Activated T-cell treated with anti-CD3 and anti-CD28 coated beads, Interleukin-2, amount 50 U/mL, for 24 hours (primary cell): ENCODE results near the gene FBXW8.
A peak's percentile ranks its signal among the peaks of the same experiment; 100 is the strongest.

Experiments used
- DNase-seq: peaks from one replicate; pipeline ENCODE4 v3.0.0-alpha.2; 2020
- H3K27ac Mint-ChIP-seq: 2 replicates; pipeline ENCODE4 v1.8.0; 2020; ENCODE audit warnings: mild to moderate bottlenecking, mixed read lengths
- H3K27me3 Mint-ChIP-seq: 2 replicates; pipeline ENCODE4 v1.8.0; 2020; ENCODE audit warnings: mixed read lengths
- H3K36me3 Mint-ChIP-seq: 2 replicates; pipeline ENCODE4 v1.8.0; 2020; ENCODE audit warnings: low read depth, mixed read lengths
- H3K4me1 Mint-ChIP-seq: 2 replicates; pipeline ENCODE4 v1.8.0; 2020; ENCODE audit warnings: low read depth, mixed read lengths
- H3K4me3 Mint-ChIP-seq: 2 replicates; pipeline ENCODE4 v1.8.0; 2020; ENCODE audit warnings: mild to moderate bottlenecking, moderate library complexity, mixed read lengths
- H3K9me3 Mint-ChIP-seq: 2 replicates; pipeline ENCODE4 v1.8.0; 2020; ENCODE audit warnings: mixed read lengths

FBXW8 gene

GRCh38 chr12:116971222-116971621 is 60.5 kb downstream of the FBXW8 start:
- Mint-ChIP-seq H3K9me3 (no peaks in the 10 kb centered on the region), H3K36me3 (peaks cover 61% of the 10 kb centered on the region), H3K4me3 (no peak overlapping the region), H3K27ac (no peak overlapping the region), H3K4me1 (no peaks in the 10 kb centered on the region), H3K27me3 (no peaks in the 10 kb centered on the region)
- DNase-seq: no peak

- Mint-ChIP-seq H3K9me3 (no peaks in the 10 kb centered on the region), H3K4me1 (peaks cover 2% of the 10 kb centered on the region), H3K4me3 (no peak overlapping the region), H3K27me3 (no peaks in the 10 kb centered on the region), H3K27ac (no peak overlapping the region), H3K36me3 (peaks cover 31% of the 10 kb centered on the region)
- DNase-seq: no peak
Observed at GRCh38 chr12:116975779-116976393, 65.1 kb downstream of the FBXW8 start.

- DNase-seq: no peak
- Mint-ChIP-seq H3K9me3 (no peaks in the 10 kb centered on the region), H3K27ac (no peak overlapping the region), H3K4me1 (peaks cover 2% of the 10 kb centered on the region), H3K4me3 (no peak overlapping the region), H3K27me3 (no peaks in the 10 kb centered on the region), H3K36me3 (peaks cover 20% of the 10 kb centered on the region)
Observed at GRCh38 chr12:116977465-116978380, 67.0 kb downstream of the FBXW8 start.

- no peak for DNase-seq
- H3K36me3 Mint-ChIP-seq: peaks cover 9% of the 10 kb centered on the region
- no peak overlapping the region for H3K4me3 Mint-ChIP-seq
- H3K27me3 Mint-ChIP-seq: no peaks in the 10 kb centered on the region
- H3K4me1 Mint-ChIP-seq: peaks cover 2% of the 10 kb centered on the region
- no peak overlapping the region for H3K27ac Mint-ChIP-seq
- no peaks in the 10 kb centered on the region for H3K9me3 Mint-ChIP-seq
Observed at GRCh38 chr12:116978791-116979508, 68.2 kb downstream of the FBXW8 start.

GRCh38 chr12:116980083-116980482 is 69.3 kb downstream of the FBXW8 start:
- H3K27me3 Mint-ChIP-seq: no peaks in the 10 kb centered on the region

GRCh38 chr12:116982791-116983411 is 72.2 kb downstream of the FBXW8 start:
- no peak overlapping the region for H3K27ac Mint-ChIP-seq
- peaks cover 2% of the 10 kb centered on the region for H3K4me1 Mint-ChIP-seq
- no peak for DNase-seq
- H3K4me3 Mint-ChIP-seq: no peak overlapping the region
- no peaks in the 10 kb centered on the region for H3K27me3 Mint-ChIP-seq
- no peaks in the 10 kb centered on the region for H3K9me3 Mint-ChIP-seq
- H3K36me3 Mint-ChIP-seq: peaks cover 16% of the 10 kb centered on the region

More at GRCh38 chr12:116980083-116980482, 69.3 kb downstream of the FBXW8 start:
- no peaks in the 10 kb centered on the region for H3K9me3 Mint-ChIP-seq
- peak overlapping the region; percentile 2 for H3K27ac Mint-ChIP-seq
- H3K36me3 Mint-ChIP-seq: peaks cover 9% of the 10 kb centered on the region
- peaks cover 2% of the 10 kb centered on the region for H3K4me1 Mint-ChIP-seq
- DNase-seq: no peak
- no peak overlapping the region for H3K4me3 Mint-ChIP-seq

GRCh38 chr12:116984098-116984497 is 73.3 kb downstream of the FBXW8 start:
- Mint-ChIP-seq H3K4me3 (no peak overlapping the region), H3K9me3 (no peaks in the 10 kb centered on the region), H3K4me1 (peaks cover 2% of the 10 kb centered on the region), H3K36me3 (peaks cover 28% of the 10 kb centered on the region), H3K27me3 (no peaks in the 10 kb centered on the region), H3K27ac (no peak overlapping the region)
- DNase-seq: no peak

- peaks cover 56% of the 10 kb centered on the region for H3K36me3 Mint-ChIP-seq
- no peaks in the 10 kb centered on the region for H3K4me1 Mint-ChIP-seq
- H3K9me3 Mint-ChIP-seq: no peaks in the 10 kb centered on the region
- no peak overlapping the region for H3K4me3 Mint-ChIP-seq
- DNase-seq: no peak
- no peaks in the 10 kb centered on the region for H3K27me3 Mint-ChIP-seq
- H3K27ac Mint-ChIP-seq: no peak overlapping the region
Observed at GRCh38 chr12:116990329-116990728, 79.6 kb downstream of the FBXW8 start.

GRCh38 chr12:116990971-116991966 is 80.5 kb downstream of the FBXW8 start:
- no peak overlapping the region for H3K27ac Mint-ChIP-seq
- H3K4me1 Mint-ChIP-seq: no peaks in the 10 kb centered on the region
- H3K4me3 Mint-ChIP-seq: no peak overlapping the region
- peaks cover 57% of the 10 kb centered on the region for H3K36me3 Mint-ChIP-seq
- no peak for DNase-seq
- H3K27me3 Mint-ChIP-seq: no peaks in the 10 kb centered on the region
- no peaks in the 10 kb centered on the region for H3K9me3 Mint-ChIP-seq

- peaks cover 26% of the 10 kb centered on the region for H3K36me3 Mint-ChIP-seq
Observed at GRCh38 chr12:116996093-116996492, 85.3 kb downstream of the FBXW8 start.

GRCh38 chr12:116996621-116997020 is 85.9 kb downstream of the FBXW8 start:
- Mint-ChIP-seq H3K9me3 (no peaks in the 10 kb centered on the region), H3K4me1 (no peaks in the 10 kb centered on the region), H3K27ac (no peak overlapping the region), H3K4me3 (no peak overlapping the region), H3K36me3 (peaks cover 21% of the 10 kb centered on the region), H3K27me3 (no peaks in the 10 kb centered on the region)
- DNase-seq: no peak

More at GRCh38 chr12:116996093-116996492, 85.3 kb downstream of the FBXW8 start:
- Mint-ChIP-seq H3K4me3 (no peak overlapping the region), H3K4me1 (no peaks in the 10 kb centered on the region), H3K27me3 (no peaks in the 10 kb centered on the region), H3K9me3 (no peaks in the 10 kb centered on the region), H3K27ac (no peak overlapping the region)
- DNase-seq: no peak

- Mint-ChIP-seq H3K9me3 (no peaks in the 10 kb centered on the region), H3K4me1 (no peaks in the 10 kb centered on the region)
Observed at GRCh38 chr12:116999066-116999465, 88.3 kb downstream of the FBXW8 start.

GRCh38 chr12:117000316-117000715 is 89.6 kb downstream of the FBXW8 start:
- no peaks in the 10 kb centered on the region for H3K9me3 Mint-ChIP-seq
- no peaks in the 10 kb centered on the region for H3K4me1 Mint-ChIP-seq
- H3K4me3 Mint-ChIP-seq: no peak overlapping the region
- no peak overlapping the region for H3K27ac Mint-ChIP-seq
- H3K36me3 Mint-ChIP-seq: peaks cover 30% of the 10 kb centered on the region
- H3K27me3 Mint-ChIP-seq: no peaks in the 10 kb centered on the region
- DNase-seq: no peak

More at GRCh38 chr12:116999066-116999465, 88.3 kb downstream of the FBXW8 start:
- no peak overlapping the region for H3K27ac Mint-ChIP-seq
- H3K4me3 Mint-ChIP-seq: no peak overlapping the region
- no peak for DNase-seq
- peaks cover 18% of the 10 kb centered on the region for H3K36me3 Mint-ChIP-seq
- no peaks in the 10 kb centered on the region for H3K27me3 Mint-ChIP-seq
